GM12878 (cell line): Measurements from ENCODE around the gene EYA2. TPM values are rescaled to one million over a fixed set of nuclear protein-coding genes. Genes with fewer than 3 reads are reported as not detected.

ENCODE experiments used
- ATAC-seq: fragments of 200-7000 bp; cut with Tn5 transposase; 3 replicates; pipeline ENCODE4 v1.9.1; 2020; ENCODE audit warnings: mild to moderate bottlenecking, moderate library complexity
- BruUV-seq: library from RNA; stranded (reverse); fragments of 400-500 nt; replicated peaks from 2 replicates; lab custom pipeline; 2021; lab: Mats Ljungman, UMichigan
- CTCF ChIA-PET: fragments of 300-600 bp; sonication (Branson Sonifier 250); formaldehyde crosslinking; extraction: SDS; loops from one replicate; lab custom pipeline; 2021; ENCODE audit warnings: inconsistent platforms; lab: Yijun Ruan, JAX
- POLR2A ChIA-PET: fragments of 350-600 bp; formaldehyde crosslinking; extraction: SDS; loops from one replicate; lab custom pipeline; 2021; ENCODE audit warnings: inconsistent platforms; lab: Charles Lee
- RAD21 ChIA-PET: fragments of 300-600 bp; sonication (Branson Sonifier 250); formaldehyde crosslinking; loops from one replicate; lab custom pipeline; 2023; ENCODE audit warnings: antibody characterized with exemption; ENCODE audit not compliant: unreplicated experiment; lab: Charles Lee
- SMC1A ChIA-PET: fragments of 300-600 bp; sonication (Branson Sonifier 250); formaldehyde crosslinking; loops from one replicate; lab custom pipeline; 2023; ENCODE audit not compliant: unreplicated experiment, uncharacterized antibody; lab: Charles Lee
- DNase-seq: peaks from one replicate; pipeline ENCODE4 v3.0.0-alpha.2; 2011; ENCODE audit warnings: low read depth, low spot score
- FAIRE-seq: peaks from 3 replicates; lab custom pipeline; 2011; peaks lifted over from hg19 to GRCh38; lab: Jason Lieb, UNC
- H2AFZ ChIP-seq: 2 replicates; pipeline ENCODE4 v1.6.0; 2011; ENCODE audit warnings: low read depth, low read length, control low read depth; ENCODE audit not compliant: control insufficient read depth
- H3K27ac ChIP-seq: 2 replicates; pipeline ENCODE4 v1.5.1; 2011; ENCODE audit warnings: control low read depth; ENCODE audit not compliant: control insufficient read depth, insufficient read depth
- H3K27me3 ChIP-seq, 2 experiments: replicated peaks in 1 of 2; 2 replicates each; pipeline versions ENCODE4 v1.6.0 to v1.6.1; 2011; ENCODE audit warnings: low read length in 1 of 2; ENCODE audit not compliant: control insufficient read depth in 2 of 2, insufficient read depth in 2 of 2
- H3K36me3 ChIP-seq, 2 experiments: 2 replicates each; pipeline ENCODE4 v1.5.1; 2011; ENCODE audit warnings: low read length in 1 of 2; ENCODE audit not compliant: control insufficient read depth in 2 of 2, insufficient read depth in 2 of 2
- H3K4me1 ChIP-seq: 2 replicates; pipeline ENCODE4 v1.6.1; 2011; ENCODE audit warnings: mild to moderate bottlenecking, low read length, moderate library complexity, mixed read lengths; ENCODE audit not compliant: control insufficient read depth, insufficient read depth
- H3K4me2 ChIP-seq: 2 replicates; pipeline ENCODE4 v1.6.0; 2011; ENCODE audit warnings: control low read depth; ENCODE audit not compliant: control insufficient read depth, insufficient read depth
- H3K4me3 ChIP-seq: fragments of 200-600 bp; sonication (generic); 2 replicates; pipeline ENCODE4 v1.5.1; 2016
- H3K79me2 ChIP-seq: 2 replicates; pipeline ENCODE4 v1.6.0; 2011; ENCODE audit warnings: low read length; ENCODE audit not compliant: control insufficient read depth, insufficient read depth
- H3K9ac ChIP-seq: 2 replicates; pipeline ENCODE4 v1.8.0; 2011; ENCODE audit warnings: low read length, control low read depth, mixed read lengths; ENCODE audit not compliant: control insufficient read depth, insufficient read depth
- H3K9me3 ChIP-seq: replicated peaks from 3 replicates; pipeline ENCODE4 v1.5.1; 2011; ENCODE audit warnings: mild to moderate bottlenecking, low read length; ENCODE audit not compliant: control insufficient read depth, insufficient read depth
- H4K20me1 ChIP-seq: 2 replicates; pipeline ENCODE4 v1.6.0; 2011; ENCODE audit not compliant: control insufficient read depth, insufficient read depth
- BMI1 ChIP-seq: fragments of 450-650 bp; IDR thresholded peaks from 2 replicates; pipeline ENCODE4 v1.6.1; 2016; ENCODE audit warnings: mild to moderate bottlenecking, moderate library complexity, borderline replicate concordance
- BRCA1 ChIP-seq: IDR thresholded peaks from 2 replicates; pipeline ENCODE4 v1.6.1; 2011; ENCODE audit warnings: low read depth, low read length, improper control_type of control experiment
- CREM ChIP-seq: IDR thresholded peaks from 2 replicates; pipeline ENCODE4 v1.6.1; 2014; ENCODE audit warnings: antibody characterized with exemption, low read depth
- ESRRA ChIP-seq: IDR thresholded peaks from 2 replicates; pipeline ENCODE4 v1.6.1; 2012; ENCODE audit warnings: mild to moderate bottlenecking, low read length, improper control_type of control experiment
- IRF4 ChIP-seq: IDR thresholded peaks from 2 replicates; pipeline ENCODE4 v1.6.1; 2011; ENCODE audit warnings: low read depth, low read length
- KAT2A ChIP-seq: conservative IDR thresholded peaks from 2 replicates; pipeline ENCODE4 v1.6.1; 2011; ENCODE audit warnings: low read depth, low read length; ENCODE audit not compliant: control insufficient read depth
- LARP7 ChIP-seq: fragments of 450-650 bp; IDR thresholded peaks from 2 replicates; pipeline ENCODE4 v1.6.1; 2017; ENCODE audit warnings: mild to moderate bottlenecking
- PAX8 ChIP-seq: fragments of 450-650 bp; IDR thresholded peaks from 2 replicates; pipeline ENCODE4 v1.6.1; 2017; ENCODE audit warnings: mild to moderate bottlenecking, moderate library complexity
- RELA ChIP-seq: fragments of 450-650 bp; IDR thresholded peaks from 2 replicates; pipeline ENCODE4 v1.8.0; 2014; ENCODE audit warnings: borderline replicate concordance; ENCODE audit not compliant: partially characterized antibody
- SRF ChIP-seq, 2 experiments: IDR thresholded peaks; 2 replicates each; pipeline ENCODE4 v1.6.1; 2011; ENCODE audit warnings: low read depth in 2 of 2, low read length in 2 of 2, mild to moderate bottlenecking in 1 of 2, moderate library complexity in 1 of 2
- WGBS: methylation state at CpG from one replicate; pipeline ENCODE4 v1.1.6; 2016; ENCODE audit warnings: low lambda C conversion rate; ENCODE audit not compliant: insufficient replicate concordance, insufficient coverage; ENCODE audit errors: missing lambda C conversion rate; 5-methylcytosine and 5-hydroxymethylcytosine counted together
- in situ Hi-C: fragments of 300-500 bp; cut with MboI; formaldehyde crosslinking; loops from 9 replicates; pipeline ENCODE4 v1.14.3; 2018; ENCODE audit warnings: mixed read lengths
- intact Hi-C: fragments of 100-400 bp; cut with micrococcal nuclease; formaldehyde crosslinking; loops from one replicate; pipeline ENCODE4 v1.14.2; 2022; ENCODE audit not compliant: unreplicated experiment
- polyA plus RNA-seq, 11 experiments: library from polyadenylated mRNA; depleted of rRNA in 4 of 11; unstranded in 6 of 11; stranded (reverse) in 5 of 11; fragments of >200 nt; fragmentation: Nextera tagmentation in 4 of 11; fragmentation: Illumina TruSeq in 1 of 11; extraction: Ambion mirVana in 4 of 11; extraction: Trizol in 1 of 11; gene quantifications; 1 replicate in 1 of 11; 2 replicates in 10 of 11; pipeline versions ENCODE4 v1.2.1 to v1.2.3, GENCODE V29; 2011 to 2016; ENCODE audit warnings: inconsistent platforms in 2 of 11, missing spikeins in 2 of 11, low read depth in 1 of 11
- total RNA-seq, 4 experiments: library from RNA; depleted of rRNA in 3 of 4; stranded (reverse); fragments of >200 nt in 3 of 4; fragmentation: Illumina TruSeq in 1 of 4; extraction: Trizol in 1 of 4; gene quantifications; 2 replicates each; pipeline versions ENCODE4 v1.2.1 to v1.2.3, GENCODE V29; 2013 to 2021
- TF ChIP-seq, protein P1 (sequence below): fragments of 450-650 bp; formaldehyde crosslinking; IDR thresholded peaks from 2 replicates; pipeline ENCODE4 v1.5.0; 2022; ENCODE audit warnings: mild to moderate bottlenecking, missing genetic modification characterization
- TF ChIP-seq, protein P2 (sequence below): fragments of 450-650 bp; IDR thresholded peaks from 2 replicates; pipeline ENCODE4 v1.6.1; 2017; ENCODE audit warnings: antibody characterized with exemption, mild to moderate bottlenecking, moderate library complexity
- TF ChIP-seq, protein P3 (sequence below): IDR thresholded peaks from 2 replicates; pipeline ENCODE4 v1.6.1; 2011; ENCODE audit warnings: mild to moderate bottlenecking, low read depth, low read length, moderate library complexity; ENCODE audit not compliant: insufficient replicate concordance
- TF ChIP-seq, protein P4 (sequence below): fragments of 450-650 bp; IDR thresholded peaks from 2 replicates; pipeline ENCODE4 v1.6.1; 2018; ENCODE audit warnings: mild to moderate bottlenecking, low read depth, moderate library complexity; ENCODE audit not compliant: partially characterized antibody

The EYA2 gene
- total and polyA plus RNA-seq, 10 of the 15 experiments (the other 5 are each of a cell fraction or from before 2014, with no cell fraction given): 0.20 TPM; not detected in 9

DNA sequence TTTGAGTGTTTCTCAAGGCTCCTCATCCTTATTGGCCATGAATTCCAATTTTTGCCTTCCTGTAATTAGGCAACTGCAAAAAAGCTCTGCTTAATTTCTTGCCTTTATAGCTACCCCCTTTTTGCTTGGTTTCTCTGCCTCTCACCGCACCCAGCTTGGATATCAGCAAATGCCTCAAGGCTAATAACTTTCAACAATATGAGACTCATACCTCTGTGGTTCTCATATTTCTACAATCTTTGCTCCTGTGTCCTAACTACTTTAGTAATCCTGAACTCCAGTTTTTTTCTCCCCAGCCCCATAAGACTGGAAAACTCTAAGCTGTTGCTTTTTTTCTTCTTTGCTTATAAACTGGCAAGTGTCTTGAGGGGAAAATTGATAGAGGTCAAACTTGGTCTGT, 88.8 kb downstream of the EYA2 start:
- Histone ChIP-seq H3K9ac (no peak overlapping the region), H3K4me2 (no peak overlapping the region), H3K4me1 (no peaks in the 10 kb centered on the region), H3K79me2 (no peaks in the 10 kb centered on the region), H4K20me1 (no peaks in the 10 kb centered on the region), H2AFZ (no peak overlapping the region), H3K4me3 (no peak overlapping the region), H3K27me3 (no peaks in the 10 kb centered on the region), H3K36me3 (no peaks in the 10 kb centered on the region), H3K9me3 (no peaks in the 10 kb centered on the region; the same call in 2 of the 3 replicates), H3K27ac (no peak overlapping the region)
- FAIRE-seq (no peak), DNase-seq (no peak), ATAC-seq (no peak)
- CTCF ChIA-PET: no interaction called here
- POLR2A ChIA-PET: no interaction called here
- WGBS: 100% methylated on average over 1 of the region's 1 CpG
- intact Hi-C loops (no loop called here), in situ Hi-C loops (no loop called here)
- RAD21 ChIA-PET: no interaction called here
- SMC1A ChIA-PET: no interaction called here
- no TSS peak for BruUV-seq
- TF ChIP-seq SRF (IDR thresholded peaks at IDR 0.05; ENCODE audit: low read depth in 2 of 2, low read length in 2 of 2): no peak
- TF ChIP-seq, protein P1, sequence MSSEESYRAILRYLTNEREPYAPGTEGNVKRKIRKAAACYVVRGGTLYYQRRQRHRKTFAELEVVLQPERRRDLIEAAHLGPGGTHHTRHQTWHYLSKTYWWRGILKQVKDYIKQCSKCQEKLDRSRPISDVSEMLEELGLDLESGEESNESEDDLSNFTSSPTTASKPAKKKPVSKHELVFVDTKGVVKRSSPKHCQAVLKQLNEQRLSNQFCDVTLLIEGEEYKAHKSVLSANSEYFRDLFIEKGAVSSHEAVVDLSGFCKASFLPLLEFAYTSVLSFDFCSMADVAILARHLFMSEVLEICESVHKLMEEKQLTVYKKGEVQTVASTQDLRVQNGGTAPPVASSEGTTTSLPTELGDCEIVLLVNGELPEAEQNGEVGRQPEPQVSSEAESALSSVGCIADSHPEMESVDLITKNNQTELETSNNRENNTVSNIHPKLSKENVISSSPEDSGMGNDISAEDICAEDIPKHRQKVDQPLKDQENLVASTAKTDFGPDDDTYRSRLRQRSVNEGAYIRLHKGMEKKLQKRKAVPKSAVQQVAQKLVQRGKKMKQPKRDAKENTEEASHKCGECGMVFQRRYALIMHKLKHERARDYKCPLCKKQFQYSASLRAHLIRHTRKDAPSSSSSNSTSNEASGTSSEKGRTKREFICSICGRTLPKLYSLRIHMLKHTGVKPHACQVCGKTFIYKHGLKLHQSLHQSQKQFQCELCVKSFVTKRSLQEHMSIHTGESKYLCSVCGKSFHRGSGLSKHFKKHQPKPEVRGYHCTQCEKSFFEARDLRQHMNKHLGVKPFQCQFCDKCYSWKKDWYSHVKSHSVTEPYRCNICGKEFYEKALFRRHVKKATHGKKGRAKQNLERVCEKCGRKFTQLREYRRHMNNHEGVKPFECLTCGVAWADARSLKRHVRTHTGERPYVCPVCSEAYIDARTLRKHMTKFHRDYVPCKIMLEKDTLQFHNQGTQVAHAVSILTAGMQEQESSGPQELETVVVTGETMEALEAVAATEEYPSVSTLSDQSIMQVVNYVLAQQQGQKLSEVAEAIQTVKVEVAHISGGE: no peak
- TF ChIP-seq, protein P2, sequence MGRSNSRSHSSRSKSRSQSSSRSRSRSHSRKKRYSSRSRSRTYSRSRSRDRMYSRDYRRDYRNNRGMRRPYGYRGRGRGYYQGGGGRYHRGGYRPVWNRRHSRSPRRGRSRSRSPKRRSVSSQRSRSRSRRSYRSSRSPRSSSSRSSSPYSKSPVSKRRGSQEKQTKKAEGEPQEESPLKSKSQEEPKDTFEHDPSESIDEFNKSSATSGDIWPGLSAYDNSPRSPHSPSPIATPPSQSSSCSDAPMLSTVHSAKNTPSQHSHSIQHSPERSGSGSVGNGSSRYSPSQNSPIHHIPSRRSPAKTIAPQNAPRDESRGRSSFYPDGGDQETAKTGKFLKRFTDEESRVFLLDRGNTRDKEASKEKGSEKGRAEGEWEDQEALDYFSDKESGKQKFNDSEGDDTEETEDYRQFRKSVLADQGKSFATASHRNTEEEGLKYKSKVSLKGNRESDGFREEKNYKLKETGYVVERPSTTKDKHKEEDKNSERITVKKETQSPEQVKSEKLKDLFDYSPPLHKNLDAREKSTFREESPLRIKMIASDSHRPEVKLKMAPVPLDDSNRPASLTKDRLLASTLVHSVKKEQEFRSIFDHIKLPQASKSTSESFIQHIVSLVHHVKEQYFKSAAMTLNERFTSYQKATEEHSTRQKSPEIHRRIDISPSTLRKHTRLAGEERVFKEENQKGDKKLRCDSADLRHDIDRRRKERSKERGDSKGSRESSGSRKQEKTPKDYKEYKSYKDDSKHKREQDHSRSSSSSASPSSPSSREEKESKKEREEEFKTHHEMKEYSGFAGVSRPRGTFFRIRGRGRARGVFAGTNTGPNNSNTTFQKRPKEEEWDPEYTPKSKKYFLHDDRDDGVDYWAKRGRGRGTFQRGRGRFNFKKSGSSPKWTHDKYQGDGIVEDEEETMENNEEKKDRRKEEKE: no peak
- TF ChIP-seq BRCA1: no peak
- no peak for TF ChIP-seq RELA
- TF ChIP-seq ESRRA: no peak
- TF ChIP-seq CREM: no peak
- TF ChIP-seq BMI1: no peak
- TF ChIP-seq KAT2A: no peak
- TF ChIP-seq, protein P3, sequence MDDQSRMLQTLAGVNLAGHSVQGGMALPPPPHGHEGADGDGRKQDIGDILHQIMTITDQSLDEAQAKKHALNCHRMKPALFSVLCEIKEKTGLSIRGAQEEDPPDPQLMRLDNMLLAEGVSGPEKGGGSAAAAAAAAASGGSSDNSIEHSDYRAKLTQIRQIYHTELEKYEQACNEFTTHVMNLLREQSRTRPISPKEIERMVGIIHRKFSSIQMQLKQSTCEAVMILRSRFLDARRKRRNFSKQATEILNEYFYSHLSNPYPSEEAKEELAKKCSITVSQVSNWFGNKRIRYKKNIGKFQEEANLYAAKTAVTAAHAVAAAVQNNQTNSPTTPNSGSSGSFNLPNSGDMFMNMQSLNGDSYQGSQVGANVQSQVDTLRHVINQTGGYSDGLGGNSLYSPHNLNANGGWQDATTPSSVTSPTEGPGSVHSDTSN: no peak
- TF ChIP-seq PAX8: no peak
- TF ChIP-seq IRF4: no peak
- no peak for TF ChIP-seq LARP7
- TF ChIP-seq, protein P4, sequence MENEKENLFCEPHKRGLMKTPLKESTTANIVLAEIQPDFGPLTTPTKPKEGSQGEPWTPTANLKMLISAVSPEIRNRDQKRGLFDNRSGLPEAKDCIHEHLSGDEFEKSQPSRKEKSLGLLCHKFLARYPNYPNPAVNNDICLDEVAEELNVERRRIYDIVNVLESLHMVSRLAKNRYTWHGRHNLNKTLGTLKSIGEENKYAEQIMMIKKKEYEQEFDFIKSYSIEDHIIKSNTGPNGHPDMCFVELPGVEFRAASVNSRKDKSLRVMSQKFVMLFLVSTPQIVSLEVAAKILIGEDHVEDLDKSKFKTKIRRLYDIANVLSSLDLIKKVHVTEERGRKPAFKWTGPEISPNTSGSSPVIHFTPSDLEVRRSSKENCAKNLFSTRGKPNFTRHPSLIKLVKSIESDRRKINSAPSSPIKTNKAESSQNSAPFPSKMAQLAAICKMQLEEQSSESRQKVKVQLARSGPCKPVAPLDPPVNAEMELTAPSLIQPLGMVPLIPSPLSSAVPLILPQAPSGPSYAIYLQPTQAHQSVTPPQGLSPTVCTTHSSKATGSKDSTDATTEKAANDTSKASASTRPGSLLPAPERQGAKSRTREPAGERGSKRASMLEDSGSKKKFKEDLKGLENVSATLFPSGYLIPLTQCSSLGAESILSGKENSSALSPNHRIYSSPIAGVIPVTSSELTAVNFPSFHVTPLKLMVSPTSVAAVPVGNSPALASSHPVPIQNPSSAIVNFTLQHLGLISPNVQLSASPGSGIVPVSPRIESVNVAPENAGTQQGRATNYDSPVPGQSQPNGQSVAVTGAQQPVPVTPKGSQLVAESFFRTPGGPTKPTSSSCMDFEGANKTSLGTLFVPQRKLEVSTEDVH: no peak
